H1 (cell line): Measurements from ENCODE around the gene CSKMT. TPM values are rescaled to one million over a fixed set of nuclear protein-coding genes. Genes with fewer than 3 reads are reported as not detected.

ENCODE experiments used
- BCL11A ChIP-seq, 2 experiments: IDR thresholded peaks; one replicate each; pipeline ENCODE4 v1.6.1; 2011; ENCODE audit warnings: low read depth in 2 of 2, low read length in 2 of 2, mild to moderate bottlenecking in 2 of 2
- BRCA1 ChIP-seq: IDR thresholded peaks from 2 replicates; pipeline ENCODE4 v1.6.1; 2012; ENCODE audit warnings: low read depth, low read length, improper control_type of control experiment
- CREB1 ChIP-seq: IDR thresholded peaks from 2 replicates; pipeline ENCODE4 v1.6.1; 2012; ENCODE audit warnings: inconsistent platforms
- EGR1 ChIP-seq: IDR thresholded peaks from 2 replicates; pipeline ENCODE4 v1.6.1; 2011; ENCODE audit warnings: low read depth, low read length, borderline replicate concordance
- EP300 ChIP-seq, 2 experiments: IDR thresholded peaks; 1 replicate in 1 of 2; 2 replicates in 1 of 2; pipeline ENCODE4 v1.6.1; 2011 to 2012; ENCODE audit warnings: low read depth in 2 of 2, low read length in 2 of 2, mild to moderate bottlenecking in 2 of 2, borderline replicate concordance in 1 of 2, inconsistent platforms in 1 of 2, moderate library complexity in 1 of 2
- EZH2 ChIP-seq: fragments of 200-600 bp; sonication (generic); IDR thresholded peaks from 2 replicates; pipeline ENCODE4 v1.7.1; 2012; ENCODE audit warnings: low read depth, mild to moderate bottlenecking, moderate library complexity, low read length, inconsistent platforms; ENCODE audit not compliant: severe bottlenecking
- GTF2F1 ChIP-seq: IDR thresholded peaks from 2 replicates; pipeline ENCODE4 v1.6.1; 2012; ENCODE audit warnings: low read depth, low read length, improper control_type of control experiment, borderline replicate concordance
- JUN ChIP-seq: IDR thresholded peaks from 2 replicates; pipeline ENCODE4 v1.6.1; 2011; ENCODE audit warnings: low read depth, mild to moderate bottlenecking, improper control_type of control experiment, low read length
- JUND ChIP-seq: IDR thresholded peaks from 2 replicates; pipeline ENCODE4 v1.6.1; 2011; ENCODE audit warnings: mild to moderate bottlenecking, improper control_type of control experiment, low read length
- MAFK ChIP-seq: IDR thresholded peaks from 2 replicates; pipeline ENCODE4 v1.6.1; 2012; ENCODE audit warnings: low read depth, mild to moderate bottlenecking, improper control_type of control experiment, low read length
- PHF8 ChIP-seq: fragments of 200-600 bp; sonication (generic); conservative IDR thresholded peaks from 2 replicates; pipeline ENCODE4 v1.7.1; 2012; ENCODE audit warnings: low read depth, mild to moderate bottlenecking, inconsistent platforms, low read length, moderate library complexity
- POLR2A ChIP-seq, 2 experiments: IDR thresholded peaks; 1 replicate in 1 of 2; 2 replicates in 1 of 2; pipeline ENCODE4 v1.6.1; 2011; ENCODE audit warnings: low read depth in 2 of 2, low read length in 2 of 2, mild to moderate bottlenecking in 2 of 2; ENCODE audit errors: control extremely low read depth in 1 of 2
- POLR2AphosphoS5 ChIP-seq: IDR thresholded peaks from 2 replicates; pipeline ENCODE4 v1.6.1; 2011; ENCODE audit warnings: low read depth, low read length
- RBBP5 ChIP-seq: IDR thresholded peaks from 2 replicates; pipeline ENCODE4 v1.7.1; 2012; ENCODE audit warnings: low read depth, mild to moderate bottlenecking, inconsistent platforms, low read length, moderate library complexity, borderline replicate concordance
- SP2 ChIP-seq: IDR thresholded peaks from 2 replicates; pipeline ENCODE4 v1.6.1; 2012; ENCODE audit warnings: mild to moderate bottlenecking, low read length, inconsistent platforms
- SP4 ChIP-seq: IDR thresholded peaks from 2 replicates; pipeline ENCODE4 v1.6.1; 2012; ENCODE audit warnings: low read length, inconsistent platforms
- SUZ12 ChIP-seq: fragments of 200-600 bp; sonication (generic); IDR thresholded peaks from 2 replicates; pipeline ENCODE4 v1.6.1; 2012; ENCODE audit warnings: mild to moderate bottlenecking, inconsistent platforms, low read length, moderate library complexity, mixed read lengths
- TAF7 ChIP-seq: optimal IDR thresholded peaks from 2 replicates; pipeline ENCODE3; 2011; ENCODE audit warnings: low read depth, mild to moderate bottlenecking, inconsistent platforms, low read length, moderate library complexity, borderline replicate concordance
- TBP ChIP-seq: IDR thresholded peaks from 2 replicates; pipeline ENCODE4 v1.6.1; 2011; ENCODE audit warnings: low read depth, low read length, improper control_type of control experiment
- YY1 ChIP-seq: IDR thresholded peaks from 2 replicates; pipeline ENCODE4 v1.6.1; 2011; ENCODE audit warnings: low read depth, mild to moderate bottlenecking, low read length
- polyA plus RNA-seq, 7 experiments: library from polyadenylated mRNA; depleted of rRNA in 3 of 7; stranded (reverse) in 5 of 7; unstranded in 2 of 7; fragments of >200 nt in 5 of 7; fragments of 200-250 nt in 2 of 7; gene quantifications; 1 replicate in 5 of 7; 2 replicates in 1 of 7; 4 replicates in 1 of 7; pipeline versions ENCODE4 v1.2.1 to v1.2.3, GENCODE V29; 2011 to 2013; ENCODE audit warnings: missing spikeins in 2 of 7, mixed read lengths in 2 of 7
- total RNA-seq: library from RNA; stranded (reverse); fragmentation: NEBNext Ultra II Directional; extraction: Animal tissue kit (Norgen Biotek cat#: 25700); gene quantifications from 2 replicates; pipeline ENCODE4 v1.2.1, GENCODE V29; 2021
- TF ChIP-seq, protein P1 (sequence below): IDR thresholded peaks from 2 replicates; pipeline ENCODE4 v1.6.1; 2012; ENCODE audit warnings: inconsistent platforms
- TF ChIP-seq, protein P2 (sequence below): IDR thresholded peaks from 2 replicates; pipeline ENCODE4 v1.6.1; 2011; ENCODE audit warnings: low read depth, mild to moderate bottlenecking, low read length; ENCODE audit not compliant: insufficient read depth
- TF ChIP-seq, protein P3 (sequence below): IDR thresholded peaks from 2 replicates; pipeline ENCODE4 v1.6.1; 2011; ENCODE audit warnings: low read length, improper control_type of control experiment

Gene CSKMT
- total and polyA plus RNA-seq, 2 of the 8 experiments (the other 6 are each of a cell fraction or from before 2014, with no cell fraction given), result 12.0 to 66.1 TPM

DNA sequence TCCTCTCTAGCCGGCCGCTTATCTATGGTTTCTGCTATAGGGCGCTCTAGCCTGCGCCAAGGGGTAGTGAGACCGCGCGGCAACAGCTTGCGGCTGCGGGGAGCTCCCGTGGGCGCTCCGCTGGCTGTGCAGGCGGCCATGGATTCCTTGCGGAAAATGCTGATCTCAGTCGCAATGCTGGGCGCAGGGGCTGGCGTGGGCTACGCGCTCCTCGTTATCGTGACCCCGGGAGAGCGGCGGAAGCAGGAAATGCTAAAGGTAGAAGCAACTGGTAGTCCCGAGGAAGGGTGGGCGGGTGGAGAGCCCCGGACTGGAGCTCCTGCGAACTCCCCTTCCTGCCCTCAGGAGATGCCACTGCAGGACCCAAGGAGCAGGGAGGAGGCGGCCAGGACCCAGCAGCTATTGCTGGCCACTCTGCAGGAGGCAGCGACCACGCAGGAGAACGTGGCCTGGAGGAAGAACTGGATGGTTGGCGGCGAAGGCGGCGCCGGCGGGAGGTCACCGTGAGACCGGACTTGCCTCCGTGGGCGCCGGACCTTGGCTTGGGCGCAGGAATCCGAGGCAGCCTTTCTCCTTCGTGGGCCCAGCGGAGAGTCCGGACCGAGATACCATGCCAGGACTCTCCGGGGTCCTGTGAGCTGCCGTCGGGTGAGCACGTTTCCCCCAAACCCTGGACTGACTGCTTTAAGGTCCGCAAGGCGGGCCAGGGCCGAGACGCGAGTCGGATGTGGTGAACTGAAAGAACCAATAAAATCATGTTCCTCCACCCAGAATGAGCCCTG lies 6.7 kb downstream of the CSKMT start, which contains the start of the genes LBHD1 and UQCC3 (continued):
- TF ChIP-seq SUZ12 (no peak), JUN (no peak), EGR1 (peak; percentile 86), YY1 (peak; percentile 28; the same call in 1 of the 2 replicates), TBP (peak; percentile 96), POLR2AphosphoS5 (0 out of 2 replicates have a peak, but pooled peaks have one; percentile 57), POLR2A (IDR thresholded peaks at IDR 0.05; ENCODE audit: control extremely low read depth in 1 of 2, low read depth in 2 of 2, low read length in 2 of 2) (peak in 1 of 2 experiments; percentile 71; a peak in 2 of 3 replicates), BRCA1 (no peak), PHF8 (peak; percentile 85), EZH2 (no peak), MAFK (no peak), RBBP5 (no peak), SP2 (peak; percentile 98), CREB1 (peak; percentile 36; the same call in 1 of the 2 replicates), JUND (peak; percentile 31; the same call in 1 of the 2 replicates), TAF7 (peak; percentile 69), GTF2F1 (no peak; the same call in 1 of the 2 replicates), BCL11A (IDR thresholded peaks at IDR 0.05; ENCODE audit: low read depth in 2 of 2, low read length in 2 of 2) (no peak), SP4 (0 out of 2 replicates have a peak, but pooled peaks have one; percentile 13), EP300 (IDR thresholded peaks at IDR 0.05; ENCODE audit: borderline replicate concordance in 1 of 2, low read depth in 2 of 2, low read length in 2 of 2) (no peak)
- TF ChIP-seq, protein P1, sequence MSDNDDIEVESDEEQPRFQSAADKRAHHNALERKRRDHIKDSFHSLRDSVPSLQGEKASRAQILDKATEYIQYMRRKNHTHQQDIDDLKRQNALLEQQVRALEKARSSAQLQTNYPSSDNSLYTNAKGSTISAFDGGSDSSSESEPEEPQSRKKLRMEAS, result peak; percentile 69
- TF ChIP-seq, protein P2, sequence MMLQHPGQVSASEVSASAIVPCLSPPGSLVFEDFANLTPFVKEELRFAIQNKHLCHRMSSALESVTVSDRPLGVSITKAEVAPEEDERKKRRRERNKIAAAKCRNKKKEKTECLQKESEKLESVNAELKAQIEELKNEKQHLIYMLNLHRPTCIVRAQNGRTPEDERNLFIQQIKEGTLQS, result no peak
- TF ChIP-seq, protein P3, sequence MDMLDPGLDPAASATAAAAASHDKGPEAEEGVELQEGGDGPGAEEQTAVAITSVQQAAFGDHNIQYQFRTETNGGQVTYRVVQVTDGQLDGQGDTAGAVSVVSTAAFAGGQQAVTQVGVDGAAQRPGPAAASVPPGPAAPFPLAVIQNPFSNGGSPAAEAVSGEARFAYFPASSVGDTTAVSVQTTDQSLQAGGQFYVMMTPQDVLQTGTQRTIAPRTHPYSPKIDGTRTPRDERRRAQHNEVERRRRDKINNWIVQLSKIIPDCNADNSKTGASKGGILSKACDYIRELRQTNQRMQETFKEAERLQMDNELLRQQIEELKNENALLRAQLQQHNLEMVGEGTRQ, result no peak
